Measurements from ENCODE around the gene VPS54. TPM values are rescaled to one million over a fixed set of nuclear protein-coding genes. Genes with fewer than 3 reads are reported as not detected.

Gene VPS54
- polyA plus RNA-seq, 1 donor: 21.9 TPM

Other genes with a start within 250 kb of the VPS54 start
- 293 TPM for gene UGP2, start 177.5 kb downstream of the VPS54 start, polyA plus RNA-seq (ENCODE audit: insufficient read length)
- 14.6 TPM for gene PELI1, start 125.0 kb upstream of the VPS54 start, polyA plus RNA-seq (ENCODE audit: insufficient read length)

Data from hindlimb muscle (tissue), 1 donor.